ENCODE data around the gene STK24.

STK24 gene

GRCh38 chr13:98510156-98510509, 66.8 kb downstream of the STK24 start:
- DNase-seq (ENCODE audit: insufficient read length, low spot score), result no peak
- no peak for TF ChIP-seq CTCF (IDR thresholded peaks at IDR 0.05; ENCODE audit: insufficient read depth, missing control alignments)
- no peak for FAIRE-seq

- DNase-seq (ENCODE audit: insufficient read length, low spot score) (no peak), FAIRE-seq (no peak)
- no peak for TF ChIP-seq CTCF (IDR thresholded peaks at IDR 0.05; ENCODE audit: insufficient read depth, missing control alignments)
Observed at GRCh38 chr13:98509271-98510155, 67.4 kb downstream of the STK24 start.

- FAIRE-seq (no peak), DNase-seq (ENCODE audit: insufficient read length, low spot score) (no peak)
Observed at GRCh38 chr13:98508685-98509084, 68.2 kb downstream of the STK24 start.

GRCh38 chr13:98508280-98508679, 68.6 kb downstream of the STK24 start:
- FAIRE-seq (no peak), DNase-seq (ENCODE audit: insufficient read length, low spot score) (no peak)
- no peak for TF ChIP-seq CTCF (IDR thresholded peaks at IDR 0.05; ENCODE audit: insufficient read depth, missing control alignments)

More at GRCh38 chr13:98508685-98509084, 68.2 kb downstream of the STK24 start:
- no peak for TF ChIP-seq CTCF (IDR thresholded peaks at IDR 0.05; ENCODE audit: insufficient read depth, missing control alignments)

GRCh38 chr13:98507282-98507797, 69.6 kb downstream of the STK24 start:
- DNase-seq (ENCODE audit: insufficient read length, low spot score) (no peak), FAIRE-seq (no peak)
- no peak for TF ChIP-seq CTCF (IDR thresholded peaks at IDR 0.05; ENCODE audit: insufficient read depth, missing control alignments)

- FAIRE-seq (no peak), DNase-seq (ENCODE audit: insufficient read length, low spot score) (no peak)
- TF ChIP-seq CTCF (IDR thresholded peaks at IDR 0.05; ENCODE audit: insufficient read depth, missing control alignments), result no peak
Observed at GRCh38 chr13:98506728-98507230, 70.1 kb downstream of the STK24 start.

GRCh38 chr13:98506322-98506721, 70.6 kb downstream of the STK24 start:
- FAIRE-seq, result no peak
- TF ChIP-seq CTCF (IDR thresholded peaks at IDR 0.05; ENCODE audit: insufficient read depth, missing control alignments), result no peak
- no peak for DNase-seq (ENCODE audit: insufficient read length, low spot score)

All from D721Med (cell line).